Fibroblast of gingiva (primary cell): ENCODE data around the gene FOXD4L3.
A peak's percentile ranks its signal among the peaks of the same experiment; 100 is the strongest.
"Not testable (repeated sequence)": the region's sequence is repeated elsewhere in the genome, so short reads cannot be mapped to it uniquely, and the experiment has no call there.

Experiments
- DNase-seq: peaks from one replicate; pipeline ENCODE4 v3.0.0-alpha.2; 2011; ENCODE audit warnings: low read depth

The FOXD4L3 gene

GRCh38 chr9:68302567-68302966, at the start of gene FOXD4L3:
Gene FOXD4L3, plus strand, starts transcription at chr9:68302867. Its CDS starts 85 bp downstream, at chr9:68302952.
- DNase-seq: not testable (repeated sequence)

- DNase-seq: not testable (repeated sequence)
Observed at GRCh38 chr9:68281041-68281440, 21.6 kb upstream of the FOXD4L3 start.

GRCh38 chr9:68303771-68304170, 1.1 kb downstream of the FOXD4L3 start:
- not testable (repeated sequence) for DNase-seq

- not testable (repeated sequence) for DNase-seq
Observed at GRCh38 chr9:68304212-68304611, 1.5 kb downstream of the FOXD4L3 start.

- not testable (repeated sequence) for DNase-seq
Observed at GRCh38 chr9:68304777-68305176, 2.1 kb downstream of the FOXD4L3 start.

- not testable (repeated sequence) for DNase-seq
Observed at GRCh38 chr9:68305680-68306285, 3.1 kb downstream of the FOXD4L3 start.

- DNase-seq: not testable (repeated sequence)
Observed at GRCh38 chr9:68306391-68306964, 3.8 kb downstream of the FOXD4L3 start.

- DNase-seq: not testable (repeated sequence)
Observed at GRCh38 chr9:68307127-68307526, 4.5 kb downstream of the FOXD4L3 start.

GRCh38 chr9:68307654-68308053, 5.0 kb downstream of the FOXD4L3 start:
- DNase-seq: not testable (repeated sequence)

GRCh38 chr9:68311208-68311607, 8.5 kb downstream of the FOXD4L3 start:
- not testable (repeated sequence) for DNase-seq

- DNase-seq: not testable (repeated sequence)
Observed at GRCh38 chr9:68318209-68318608, 15.5 kb downstream of the FOXD4L3 start.

- not testable (repeated sequence) for DNase-seq
Observed at GRCh38 chr9:68323749-68324148, 21.1 kb downstream of the FOXD4L3 start.

GRCh38 chr9:68324518-68324917, 21.9 kb downstream of the FOXD4L3 start:
- DNase-seq: not testable (repeated sequence)

- not testable (repeated sequence) for DNase-seq
Observed at GRCh38 chr9:68329106-68329505, 26.4 kb downstream of the FOXD4L3 start.

GRCh38 chr9:68330531-68331173, 28.0 kb downstream of the FOXD4L3 start:
- peak; percentile 1 for DNase-seq

GRCh38 chr9:68332122-68332521, 29.5 kb downstream of the FOXD4L3 start:
- DNase-seq: not testable (repeated sequence)

GRCh38 chr9:68335935-68336334, 33.3 kb downstream of the FOXD4L3 start:
- DNase-seq: not testable (repeated sequence)

GRCh38 chr9:68336639-68337339, 34.1 kb downstream of the FOXD4L3 start:
- not testable (repeated sequence) for DNase-seq

- DNase-seq: not testable (repeated sequence)
Observed at GRCh38 chr9:68338000-68338399, 35.3 kb downstream of the FOXD4L3 start.

- DNase-seq: not testable (repeated sequence)
Observed at GRCh38 chr9:68342265-68343025, 39.8 kb downstream of the FOXD4L3 start.

- not testable (repeated sequence) for DNase-seq
Observed at GRCh38 chr9:68343242-68343641, 40.6 kb downstream of the FOXD4L3 start.

GRCh38 chr9:68343992-68344391, 41.3 kb downstream of the FOXD4L3 start:
- DNase-seq: peak; percentile 63
